KOPT-K1 (cell line): ENCODE measurements around the gene EAPP.
"Not testable (repeated sequence)": the region's sequence is repeated elsewhere in the genome, so short reads cannot be mapped to it uniquely, and the experiment has no call there.

Source experiments
- H3K27ac ChIP-seq: fragments of 200-600 bp; sonication (generic); 2 replicates; pipeline ENCODE4 v1.5.1; 2016; ENCODE audit warnings: antibody characterized with exemption, mild to moderate bottlenecking, low read depth, low read length; ENCODE audit not compliant: poor library complexity, severe bottlenecking
- H3K36me3 ChIP-seq: fragments of 200-600 bp; sonication (generic); 2 replicates; pipeline ENCODE4 v1.5.1; 2017; ENCODE audit warnings: antibody characterized with exemption, mild to moderate bottlenecking, low read length, moderate library complexity; ENCODE audit not compliant: insufficient read depth
- H3K9me3 ChIP-seq: fragments of 200-600 bp; sonication (generic); 2 replicates; pipeline ENCODE4 v1.5.1; 2017; ENCODE audit warnings: antibody characterized with exemption, low read length, mild to moderate bottlenecking; ENCODE audit not compliant: insufficient read depth, poor library complexity, severe bottlenecking

Gene EAPP

GRCh38 chr14:34507459-34507858, 32.0 kb downstream of the EAPP start:
- Histone ChIP-seq H3K27ac (no peak overlapping the region), H3K9me3 (no peaks in the 10 kb centered on the region), H3K36me3 (no peaks in the 10 kb centered on the region)

GRCh38 chr14:34505124-34505491, 34.4 kb downstream of the EAPP start:
- H3K36me3 ChIP-seq, H3K27ac ChIP-seq, H3K9me3 ChIP-seq: not testable (repeated sequence)

- not testable (repeated sequence) for H3K9me3 ChIP-seq, H3K27ac ChIP-seq, H3K36me3 ChIP-seq
These were observed 35.5 kb downstream of the EAPP start for GRCh38 chr14:34504027-34504426.

GRCh38 chr14:34502545-34503225, 36.8 kb downstream of the EAPP start:
- Histone ChIP-seq H3K36me3 (no peaks in the 10 kb centered on the region), H3K27ac (no peak overlapping the region), H3K9me3 (no peaks in the 10 kb centered on the region)

- no peaks in the 10 kb centered on the region for H3K9me3 ChIP-seq
- H3K36me3 ChIP-seq: no peaks in the 10 kb centered on the region
- H3K27ac ChIP-seq: no peak overlapping the region
These were observed 37.5 kb downstream of the EAPP start for GRCh38 chr14:34502001-34502400.

GRCh38 chr14:34501004-34501580, 38.4 kb downstream of the EAPP start:
- no peaks in the 10 kb centered on the region for H3K36me3 ChIP-seq
- no peaks in the 10 kb centered on the region for H3K9me3 ChIP-seq
- no peak overlapping the region for H3K27ac ChIP-seq

- Histone ChIP-seq H3K9me3 (no peaks in the 10 kb centered on the region), H3K36me3 (no peaks in the 10 kb centered on the region), H3K27ac (no peak overlapping the region)
These were observed 40.7 kb downstream of the EAPP start for GRCh38 chr14:34498684-34499412.

GRCh38 chr14:34496679-34497513, 42.6 kb downstream of the EAPP start:
- H3K27ac ChIP-seq: no peak overlapping the region
- no peaks in the 10 kb centered on the region for H3K9me3 ChIP-seq
- no peaks in the 10 kb centered on the region for H3K36me3 ChIP-seq

- no peaks in the 10 kb centered on the region for H3K36me3 ChIP-seq
- H3K27ac ChIP-seq: no peak overlapping the region
- H3K9me3 ChIP-seq: no peaks in the 10 kb centered on the region
These were observed 43.4 kb downstream of the EAPP start for GRCh38 chr14:34496007-34496678.

GRCh38 chr14:34489324-34489723, 50.2 kb downstream of the EAPP start:
- H3K9me3 ChIP-seq: no peaks in the 10 kb centered on the region
- no peak overlapping the region for H3K27ac ChIP-seq
- no peaks in the 10 kb centered on the region for H3K36me3 ChIP-seq

GRCh38 chr14:34488528-34488927, 51.0 kb downstream of the EAPP start:
- Histone ChIP-seq H3K9me3 (no peaks in the 10 kb centered on the region), H3K36me3 (no peaks in the 10 kb centered on the region), H3K27ac (no peak overlapping the region)

GRCh38 chr14:34484726-34485125, 54.8 kb downstream of the EAPP start:
- Histone ChIP-seq H3K36me3 (no peaks in the 10 kb centered on the region), H3K9me3 (no peaks in the 10 kb centered on the region), H3K27ac (no peak overlapping the region)

- no peaks in the 10 kb centered on the region for H3K9me3 ChIP-seq
- no peak overlapping the region for H3K27ac ChIP-seq
- no peaks in the 10 kb centered on the region for H3K36me3 ChIP-seq
These were observed 57.0 kb downstream of the EAPP start for GRCh38 chr14:34482463-34482862.

- Histone ChIP-seq H3K36me3 (no peaks in the 10 kb centered on the region), H3K27ac (no peak overlapping the region), H3K9me3 (no peaks in the 10 kb centered on the region)
These were observed 59.8 kb downstream of the EAPP start for GRCh38 chr14:34479694-34480093.

GRCh38 chr14:34478261-34478660, 61.2 kb downstream of the EAPP start:
- Histone ChIP-seq H3K27ac (no peak overlapping the region), H3K36me3 (no peaks in the 10 kb centered on the region), H3K9me3 (no peaks in the 10 kb centered on the region)
